CD4-positive, alpha-beta T cell (primary cell): ENCODE results near the gene HEXD. TPM values are rescaled to one million over a fixed set of nuclear protein-coding genes. Genes with fewer than 3 reads are reported as not detected.

Experiments
- ATAC-seq: fragments of 200-7000 bp; cut with Tn5 transposase; one replicate; pipeline ENCODE4 v1.10.0; 2022; ENCODE audit warnings: mild to moderate bottlenecking; ENCODE audit not compliant: poor library complexity
- CTCF ChIA-PET: fragments of 350-600 bp; sonication (Branson Sonifier 250); formaldehyde crosslinking; loops from one replicate; lab custom pipeline; 2021; ENCODE audit warnings: antibody characterized with exemption, inconsistent platforms; lab: Charles Lee
- POLR2A ChIA-PET: fragments of 350-600 bp; sonication (Branson Sonifier 250); formaldehyde crosslinking; loops from one replicate; lab custom pipeline; 2021; ENCODE audit warnings: antibody characterized with exemption, inconsistent platforms; lab: Charles Lee
- DNase-seq, 14 experiments: peaks; one replicate each; pipeline ENCODE4 v3.0.0-alpha.2; 2013 to 2020; ENCODE audit warnings: mixed read lengths in 2 of 14
- H3K27ac ChIP-seq, 2 donors: one replicate each; pipeline versions ENCODE4 v1.5.1 to v1.7.0; 2013; ENCODE audit warnings: low read length in 2 of 2, low read depth in 1 of 2, mild to moderate bottlenecking in 1 of 2
- H3K27me3 ChIP-seq, 2 experiments: 1 replicate in 1 of 2; 2 replicates in 1 of 2; pipeline versions ENCODE4 v1.6.1 to v1.7.0; 2013; ENCODE audit warnings: low read length in 2 of 2, control low read depth in 1 of 2, mild to moderate bottlenecking in 1 of 2, moderate library complexity in 1 of 2; ENCODE audit not compliant: insufficient read depth in 2 of 2, control insufficient read depth in 1 of 2
- H3K36me3 ChIP-seq: one replicate; pipeline ENCODE4 v1.6.1; 2013; ENCODE audit warnings: low read length, control low read depth; ENCODE audit not compliant: insufficient read depth
- H3K4me1 ChIP-seq: one replicate; pipeline ENCODE4 v1.6.1; 2013; ENCODE audit warnings: low read length, control low read depth; ENCODE audit not compliant: insufficient read depth
- H3K4me3 ChIP-seq: one replicate; pipeline ENCODE4 v1.5.1; 2013; ENCODE audit warnings: mild to moderate bottlenecking, low read length, moderate library complexity
- H3K9me3 ChIP-seq, 2 experiments: 1 replicate in 1 of 2; 2 replicates in 1 of 2; pipeline versions ENCODE4 v1.6.1 to v1.7.0; 2013; ENCODE audit warnings: low read length in 2 of 2, mild to moderate bottlenecking in 2 of 2, control low read depth in 1 of 2, moderate library complexity in 1 of 2; ENCODE audit not compliant: control insufficient read depth in 1 of 2, insufficient read depth in 1 of 2
- H3K27ac Mint-ChIP-seq: one replicate; pipeline ENCODE4 v1.8.0; 2020; ENCODE audit warnings: mixed read lengths
- H3K27me3 Mint-ChIP-seq: one replicate; pipeline ENCODE4 v1.8.0; 2021; ENCODE audit warnings: mixed read lengths
- H3K36me3 Mint-ChIP-seq: one replicate; pipeline ENCODE4 v1.8.0; 2021; ENCODE audit warnings: low read depth, mixed read lengths
- H3K4me1 Mint-ChIP-seq: one replicate; pipeline ENCODE4 v1.8.0; 2021; ENCODE audit warnings: low read depth, mixed read lengths
- H3K4me3 Mint-ChIP-seq: one replicate; pipeline ENCODE4 v1.8.0; 2020; ENCODE audit warnings: mild to moderate bottlenecking, mixed read lengths
- H3K9me3 Mint-ChIP-seq: one replicate; pipeline ENCODE4 v1.8.0; 2020; ENCODE audit warnings: mixed read lengths
- intact Hi-C, 2 experiments: fragments of 100-400 bp; cut with DNase I in 1 of 2; cut with micrococcal nuclease in 1 of 2; formaldehyde crosslinking; loops; one replicate each; pipeline versions ENCODE4 v1.15.1 to v1.9.0; 2023 to 2025; cut with DNase I, micrococcal nuclease
- total RNA-seq, 174 experiments: library from RNA in 2 of 174; stranded (reverse) in 2 of 174; gene quantifications; one replicate each; pipeline ENCODE4 v1.2.3 and lab custom pipeline; 2021 to 2026
- TF ChIP-seq, protein P1 (sequence below): fragments of 200-600 bp; IDR thresholded peaks from one replicate; pipeline ENCODE4 v1.8.0; 2022; ENCODE audit warnings: antibody characterized with exemption, mild to moderate bottlenecking

The HEXD gene
- total RNA-seq, 2 experiments from 2014 or later = 27.8 to 31.2 TPM

- ATAC-seq (no peak), DNase-seq (peak in 1 of 14 experiments; percentile 28)
- Histone ChIP-seq H3K36me3 (peaks cover 18% of the 10 kb centered on the region), H3K4me3 (no peak overlapping the region), H3K9me3 (no peaks in the 10 kb centered on the region), H3K27me3 (no peaks in the 10 kb centered on the region), H3K4me1 (peaks cover 30% of the 10 kb centered on the region), H3K27ac (no peak overlapping the region)
- Mint-ChIP-seq H3K27ac (no peak overlapping the region), H3K36me3 (peaks cover 18% of the 10 kb centered on the region), H3K27me3 (no peaks in the 10 kb centered on the region), H3K4me3 (no peak overlapping the region), H3K4me1 (peaks cover 20% of the 10 kb centered on the region), H3K9me3 (no peaks in the 10 kb centered on the region)
- POLR2A ChIA-PET = interaction anchor here (0.8 to 1.6 kb wide), 2 partner anchors 14 to 16 kb away, joined by 3 to 4 read pairs; no protein-coding TSS in a partner anchor
- intact Hi-C loops = no loop called here
- TF ChIP-seq, protein P1, sequence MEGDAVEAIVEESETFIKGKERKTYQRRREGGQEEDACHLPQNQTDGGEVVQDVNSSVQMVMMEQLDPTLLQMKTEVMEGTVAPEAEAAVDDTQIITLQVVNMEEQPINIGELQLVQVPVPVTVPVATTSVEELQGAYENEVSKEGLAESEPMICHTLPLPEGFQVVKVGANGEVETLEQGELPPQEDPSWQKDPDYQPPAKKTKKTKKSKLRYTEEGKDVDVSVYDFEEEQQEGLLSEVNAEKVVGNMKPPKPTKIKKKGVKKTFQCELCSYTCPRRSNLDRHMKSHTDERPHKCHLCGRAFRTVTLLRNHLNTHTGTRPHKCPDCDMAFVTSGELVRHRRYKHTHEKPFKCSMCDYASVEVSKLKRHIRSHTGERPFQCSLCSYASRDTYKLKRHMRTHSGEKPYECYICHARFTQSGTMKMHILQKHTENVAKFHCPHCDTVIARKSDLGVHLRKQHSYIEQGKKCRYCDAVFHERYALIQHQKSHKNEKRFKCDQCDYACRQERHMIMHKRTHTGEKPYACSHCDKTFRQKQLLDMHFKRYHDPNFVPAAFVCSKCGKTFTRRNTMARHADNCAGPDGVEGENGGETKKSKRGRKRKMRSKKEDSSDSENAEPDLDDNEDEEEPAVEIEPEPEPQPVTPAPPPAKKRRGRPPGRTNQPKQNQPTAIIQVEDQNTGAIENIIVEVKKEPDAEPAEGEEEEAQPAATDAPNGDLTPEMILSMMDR = no peak
- CTCF ChIA-PET = no interaction called here
These were observed 15.5 kb downstream of the HEXD start for GRCh38 chr17:82433560-82434215.

- Mint-ChIP-seq H3K4me3 (no peak overlapping the region), H3K27ac (no peak overlapping the region), H3K36me3 (peaks cover 18% of the 10 kb centered on the region), H3K9me3 (no peaks in the 10 kb centered on the region), H3K27me3 (no peaks in the 10 kb centered on the region), H3K4me1 (peaks cover 19% of the 10 kb centered on the region)
- ATAC-seq (peak; percentile 68), DNase-seq (peak in 8 of 14 experiments; percentile 8 to 64 (median 33))
- H3K27ac ChIP-seq = no peak overlapping the region
- ChIA-PET POLR2A (interaction anchor here (0.8 to 1.6 kb wide), 2 partner anchors 15 kb away, joined by 3 to 4 read pairs; no protein-coding TSS in a partner anchor), CTCF (no interaction called here)
- TF ChIP-seq, protein P1 = no peak
- peaks cover 18% of the 10 kb centered on the region for H3K36me3 ChIP-seq
- H3K27me3 ChIP-seq = no peaks in the 10 kb centered on the region
- no peaks in the 10 kb centered on the region for H3K9me3 ChIP-seq
- H3K4me3 ChIP-seq = no peak overlapping the region
- intact Hi-C loops = no loop called here
- peaks cover 26% of the 10 kb centered on the region for H3K4me1 ChIP-seq
These were observed 16.0 kb downstream of the HEXD start for GRCh38 chr17:82434216-82434565.

DNA sequence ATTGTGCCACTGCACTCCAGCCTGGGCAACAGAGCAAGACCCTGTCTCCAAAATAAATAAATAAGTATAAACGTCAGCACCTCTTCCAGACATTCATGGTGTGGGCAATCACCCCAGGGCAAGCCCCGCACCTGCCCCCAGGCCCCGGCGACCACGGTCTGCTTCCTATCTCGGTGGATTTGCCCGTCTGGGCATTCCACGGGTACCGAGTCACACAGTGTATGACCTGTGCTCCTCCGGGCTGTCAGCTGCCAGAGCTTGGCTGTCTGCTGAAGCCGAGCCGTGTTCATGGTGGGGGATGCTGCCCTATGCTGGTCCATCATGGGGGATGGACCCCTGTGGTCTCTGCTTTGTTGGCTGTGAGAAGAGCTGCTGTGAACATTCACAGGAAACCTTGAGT is 17.0 kb downstream of the HEXD start:
- no peak overlapping the region for H3K27ac Mint-ChIP-seq

More for the DNA sequence above, 17.0 kb downstream of the HEXD start:
- H3K4me1 Mint-ChIP-seq = peaks cover 10% of the 10 kb centered on the region
- H3K27me3 Mint-ChIP-seq = no peaks in the 10 kb centered on the region
- H3K9me3 ChIP-seq = no peaks in the 10 kb centered on the region
- no peak overlapping the region for H3K4me3 ChIP-seq
- TF ChIP-seq, protein P1 = no peak
- H3K27ac ChIP-seq = peak overlapping the region in 1 of 2 donors; percentile 29
- H3K36me3 Mint-ChIP-seq = peaks cover 13% of the 10 kb centered on the region
- peaks cover 22% of the 10 kb centered on the region for H3K4me1 ChIP-seq
- H3K27me3 ChIP-seq = no peaks in the 10 kb centered on the region
- no peak overlapping the region for H3K4me3 Mint-ChIP-seq
- H3K9me3 Mint-ChIP-seq = no peaks in the 10 kb centered on the region
- POLR2A ChIA-PET = no interaction called here
- DNase-seq = peak in 1 of 14 experiments; percentile 19
- H3K36me3 ChIP-seq = peaks cover 15% of the 10 kb centered on the region
- no peak for ATAC-seq
- intact Hi-C loops = no loop called here
- CTCF ChIA-PET = no interaction called here
